Keratinocyte (primary cell): ENCODE results near the gene GRIN1. TPM values are rescaled to one million over a fixed set of nuclear protein-coding genes. Genes with fewer than 3 reads are reported as not detected.

ENCODE experiments used
- DNase-seq: peaks from one replicate; pipeline ENCODE4 v3.0.0-alpha.2; 2011; ENCODE audit warnings: low read depth, missing footprints, low spot score
- FAIRE-seq: peaks from 2 replicates; lab custom pipeline; 2011; peaks lifted over from hg19 to GRCh38; lab: Jason Lieb, UNC
- H2AFZ ChIP-seq: 2 replicates; pipeline ENCODE4 v1.6.0; 2012; ENCODE audit warnings: low read length, control low read depth, inconsistent platforms; ENCODE audit not compliant: control insufficient read depth
- H3K27ac ChIP-seq: 2 replicates; pipeline ENCODE4 v1.5.1; 2011; ENCODE audit warnings: low read length; ENCODE audit not compliant: control insufficient read depth, insufficient read depth
- H3K27me3 ChIP-seq: 3 replicates; pipeline ENCODE4 v1.6.0; 2011; ENCODE audit warnings: low read length; ENCODE audit not compliant: control insufficient read depth, insufficient read depth; ENCODE audit errors: extremely low read depth
- H3K36me3 ChIP-seq, 2 experiments: 2 replicates in 1 of 2; 3 replicates in 1 of 2; pipeline ENCODE4 v1.5.1; 2011; ENCODE audit warnings: low read length in 2 of 2, mild to moderate bottlenecking in 1 of 2; ENCODE audit not compliant: control insufficient read depth in 2 of 2, insufficient read depth in 2 of 2; ENCODE audit errors: extremely low read depth in 1 of 2
- H3K4me1 ChIP-seq: 3 replicates; pipeline ENCODE4 v1.5.1; 2011; ENCODE audit warnings: low read length; ENCODE audit not compliant: control insufficient read depth, insufficient read depth; ENCODE audit errors: extremely low read depth
- H3K4me2 ChIP-seq: 3 replicates; pipeline ENCODE4 v1.6.0; 2011; ENCODE audit warnings: low read depth, low read length; ENCODE audit not compliant: control insufficient read depth, insufficient read depth; ENCODE audit errors: extremely low read depth
- H3K4me3 ChIP-seq, 3 experiments: fragments of 200-600 bp in 1 of 3; sonication (generic) in 1 of 3; 2 replicates in 2 of 3; 3 replicates in 1 of 3; pipeline ENCODE4 v1.5.1; 2011 to 2016; ENCODE audit warnings: low read length in 3 of 3, mild to moderate bottlenecking in 3 of 3, control low read depth in 2 of 3, inconsistent platforms in 1 of 3, low read depth in 1 of 3, mixed read lengths in 1 of 3, mixed run types in 1 of 3, moderate library complexity in 1 of 3; ENCODE audit not compliant: control insufficient read depth in 2 of 3, insufficient read depth in 2 of 3; ENCODE audit errors: extremely low read depth in 1 of 3
- H3K79me2 ChIP-seq: 2 replicates; pipeline ENCODE4 v1.6.0; 2012; ENCODE audit warnings: low read length; ENCODE audit not compliant: control insufficient read depth, insufficient read depth
- H3K9ac ChIP-seq: 3 replicates; pipeline ENCODE4 v1.6.0; 2011; ENCODE audit warnings: low read length; ENCODE audit not compliant: control insufficient read depth, insufficient read depth; ENCODE audit errors: extremely low read depth
- H3K9me1 ChIP-seq: 3 replicates; pipeline ENCODE4 v1.6.0; 2011; ENCODE audit warnings: low read length; ENCODE audit not compliant: control insufficient read depth, insufficient read depth; ENCODE audit errors: extremely low read depth
- H3K9me3 ChIP-seq: 2 replicates; pipeline ENCODE4 v1.5.1; 2012; ENCODE audit warnings: low read depth, low read length; ENCODE audit not compliant: control insufficient read depth
- H4K20me1 ChIP-seq: 3 replicates; pipeline ENCODE4 v1.6.0; 2011; ENCODE audit warnings: low read length; ENCODE audit not compliant: control insufficient read depth, insufficient read depth; ENCODE audit errors: extremely low read depth
- CTCF ChIP-seq, 3 experiments: IDR thresholded peaks in 1 of 3; conservative IDR thresholded peaks in 1 of 3; optimal IDR thresholded peaks in 1 of 3; 2 replicates in 2 of 3; 3 replicates in 1 of 3; pipeline versions ENCODE3 to v1.5.1; 2011; ENCODE audit warnings: low read length in 3 of 3, mild to moderate bottlenecking in 3 of 3, moderate library complexity in 2 of 3, control low read depth in 1 of 3, inconsistent platforms in 1 of 3; ENCODE audit not compliant: insufficient read depth in 2 of 3; ENCODE audit errors: extremely low read depth in 1 of 3
- EZH2 ChIP-seq: IDR thresholded peaks from one replicate; pipeline ENCODE4 v1.6.1; 2012; ENCODE audit warnings: inconsistent platforms, mild to moderate bottlenecking, low read length, moderate library complexity
- dilution Hi-C: fragments of 300-500 bp; cut with MboI; formaldehyde crosslinking; loops from one replicate; pipeline ENCODE4 v1.7.0; 2020; ENCODE audit warnings: low sequenced_read_pairs; ENCODE audit not compliant: extremely low pct_ligation_motif_present
- polyA plus RNA-seq, 5 experiments: library from polyadenylated mRNA; depleted of rRNA in 3 of 5; stranded (reverse) in 3 of 5; stranded (forward) in 1 of 5; unstranded in 1 of 5; fragments of >200 nt; gene quantifications; 1 replicate in 1 of 5; 2 replicates in 3 of 5; 3 replicates in 1 of 5; pipeline versions ENCODE4 v1.2.1 to v1.2.3, GENCODE V29; 2011 to 2012; ENCODE audit warnings: missing spikeins in 2 of 5, low read depth in 1 of 5, low replicate concordance in 1 of 5

The GRIN1 gene
- polyA plus RNA-seq, 1 donor (not counting 4 experiments of a cell fraction or from before 2014, with no cell fraction given), result 0.03 TPM

GRCh38 chr9:137167277-137167746 is 28.4 kb downstream of the GRIN1 start:
- TF ChIP-seq CTCF (optimal IDR thresholded peaks at IDR 0.05 in 1 of 3, IDR thresholded peaks at IDR 0.05 in 1 of 3, conservative IDR thresholded peaks at IDR 0.05 in 1 of 3; ENCODE audit: extremely low read depth in 1 of 3, insufficient read depth in 2 of 3, low read length in 3 of 3) (no peak), EZH2 (no peak)
- H3K9me3 ChIP-seq, result no peaks in the 10 kb centered on the region
- no peak overlapping the region for H3K4me2 ChIP-seq
- H3K9me1 ChIP-seq, result no peaks in the 10 kb centered on the region
- H4K20me1 ChIP-seq, result peaks cover 4% of the 10 kb centered on the region
- H3K4me3 ChIP-seq, result no peak overlapping the region
- H3K36me3 ChIP-seq, result no peaks in the 10 kb centered on the region
- no peak for FAIRE-seq
- H3K79me2 ChIP-seq, result no peaks in the 10 kb centered on the region
- no peak overlapping the region for H3K27ac ChIP-seq
- no peak overlapping the region for H3K9ac ChIP-seq
- no peak overlapping the region for H2AFZ ChIP-seq
- dilution Hi-C loops, result no loop called here
- peaks cover 86% of the 10 kb centered on the region for H3K27me3 ChIP-seq
- no peak for DNase-seq
- no peaks in the 10 kb centered on the region for H3K4me1 ChIP-seq

DNA sequence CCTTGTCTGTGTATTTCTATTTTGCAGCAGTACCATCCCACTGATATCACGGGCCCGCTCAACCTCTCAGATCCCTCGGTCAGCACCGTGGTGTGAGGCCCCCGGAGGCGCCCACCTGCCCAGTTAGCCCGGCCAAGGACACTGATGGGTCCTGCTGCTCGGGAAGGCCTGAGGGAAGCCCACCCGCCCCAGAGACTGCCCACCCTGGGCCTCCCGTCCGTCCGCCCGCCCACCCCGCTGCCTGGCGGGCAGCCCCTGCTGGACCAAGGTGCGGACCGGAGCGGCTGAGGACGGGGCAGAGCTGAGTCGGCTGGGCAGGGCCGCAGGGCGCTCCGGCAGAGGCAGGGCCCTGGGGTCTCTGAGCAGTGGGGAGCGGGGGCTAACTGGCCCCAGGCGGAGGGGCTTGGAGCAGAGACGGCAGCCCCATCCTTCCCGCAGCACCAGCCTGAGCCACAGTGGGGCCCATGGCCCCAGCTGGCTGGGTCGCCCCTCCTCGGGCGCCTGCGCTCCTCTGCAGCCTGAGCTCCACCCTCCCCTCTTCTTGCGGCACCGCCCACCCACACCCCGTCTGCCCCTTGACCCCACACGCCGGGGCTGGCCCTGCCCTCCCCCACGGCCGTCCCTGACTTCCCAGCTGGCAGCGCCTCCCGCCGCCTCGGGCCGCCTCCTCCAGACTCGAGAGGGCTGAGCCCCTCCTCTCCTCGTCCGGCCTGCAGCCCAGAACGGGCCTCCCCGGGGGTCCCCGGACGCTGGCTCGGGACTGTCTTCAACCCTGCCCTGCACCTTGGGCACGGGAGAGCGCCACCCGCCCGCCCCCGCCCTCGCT is 29.0 kb downstream of the GRIN1 start:
- no peaks in the 10 kb centered on the region for H3K9me3 ChIP-seq
- FAIRE-seq, result no peak

More for the DNA sequence above, 29.0 kb downstream of the GRIN1 start:
- dilution Hi-C loops, result no loop called here
- Histone ChIP-seq H3K4me3 (no peak overlapping the region), H3K79me2 (no peaks in the 10 kb centered on the region), H3K9ac (no peak overlapping the region), H3K4me1 (no peaks in the 10 kb centered on the region), H3K27me3 (peaks cover 88% of the 10 kb centered on the region), H3K27ac (no peak overlapping the region), H3K9me1 (no peaks in the 10 kb centered on the region), H2AFZ (no peak overlapping the region), H3K36me3 (no peaks in the 10 kb centered on the region), H4K20me1 (peaks cover 4% of the 10 kb centered on the region), H3K4me2 (no peak overlapping the region)
- no peak for DNase-seq
- TF ChIP-seq EZH2 (no peak), CTCF (optimal IDR thresholded peaks at IDR 0.05 in 1 of 3, IDR thresholded peaks at IDR 0.05 in 1 of 3, conservative IDR thresholded peaks at IDR 0.05 in 1 of 3; ENCODE audit: extremely low read depth in 1 of 3, insufficient read depth in 2 of 3, low read length in 3 of 3) (no peak)
